Measurements from ENCODE around the gene PROS1. TPM values are rescaled to one million over a fixed set of nuclear protein-coding genes. Genes with fewer than 3 reads are reported as not detected.
"Not testable (repeated sequence)": the region's sequence is repeated elsewhere in the genome, so short reads cannot be mapped to it uniquely, and the experiment has no call there.

The PROS1 gene
- total RNA-seq, 6 experiments from 2014 or later, result 157 to 215 (median 183) TPM

DNA sequence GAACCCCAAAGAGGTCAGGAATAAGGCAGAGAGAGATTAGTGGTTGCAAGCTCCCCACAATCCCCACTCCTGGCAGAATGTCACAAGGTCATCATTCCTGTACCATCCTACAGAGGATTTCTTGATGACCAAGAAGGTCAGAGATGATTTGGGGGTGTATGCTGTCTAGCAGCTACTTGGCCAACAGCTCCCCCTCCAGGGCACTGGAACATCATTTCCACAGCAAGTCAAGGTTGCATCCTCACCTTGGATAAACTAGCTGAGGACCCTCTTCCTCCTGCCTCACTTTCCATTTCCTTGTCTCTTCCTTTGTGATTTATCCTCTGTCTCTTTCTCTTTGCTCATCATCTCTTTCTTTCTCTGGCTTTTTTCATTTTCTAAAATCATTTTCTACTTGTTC, 106.3 kb downstream of the PROS1 start:
- TF ChIP-seq POLR2A (IDR thresholded peaks at IDR 0.05), result no peak
- TF ChIP-seq, protein P1, sequence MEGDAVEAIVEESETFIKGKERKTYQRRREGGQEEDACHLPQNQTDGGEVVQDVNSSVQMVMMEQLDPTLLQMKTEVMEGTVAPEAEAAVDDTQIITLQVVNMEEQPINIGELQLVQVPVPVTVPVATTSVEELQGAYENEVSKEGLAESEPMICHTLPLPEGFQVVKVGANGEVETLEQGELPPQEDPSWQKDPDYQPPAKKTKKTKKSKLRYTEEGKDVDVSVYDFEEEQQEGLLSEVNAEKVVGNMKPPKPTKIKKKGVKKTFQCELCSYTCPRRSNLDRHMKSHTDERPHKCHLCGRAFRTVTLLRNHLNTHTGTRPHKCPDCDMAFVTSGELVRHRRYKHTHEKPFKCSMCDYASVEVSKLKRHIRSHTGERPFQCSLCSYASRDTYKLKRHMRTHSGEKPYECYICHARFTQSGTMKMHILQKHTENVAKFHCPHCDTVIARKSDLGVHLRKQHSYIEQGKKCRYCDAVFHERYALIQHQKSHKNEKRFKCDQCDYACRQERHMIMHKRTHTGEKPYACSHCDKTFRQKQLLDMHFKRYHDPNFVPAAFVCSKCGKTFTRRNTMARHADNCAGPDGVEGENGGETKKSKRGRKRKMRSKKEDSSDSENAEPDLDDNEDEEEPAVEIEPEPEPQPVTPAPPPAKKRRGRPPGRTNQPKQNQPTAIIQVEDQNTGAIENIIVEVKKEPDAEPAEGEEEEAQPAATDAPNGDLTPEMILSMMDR (IDR thresholded peaks at IDR 0.05), result no peak
- H3K4me1 ChIP-seq, result no peaks in the 10 kb centered on the region
- ATAC-seq (no peak), DNase-seq (no peak)
- H3K27me3 ChIP-seq, result no peaks in the 10 kb centered on the region
- no peak overlapping the region for H3K27ac ChIP-seq
- H3K9me3 ChIP-seq, result no peaks in the 10 kb centered on the region
- no peaks in the 10 kb centered on the region for H3K36me3 ChIP-seq
- H3K4me3 ChIP-seq, result no peak overlapping the region
- intact Hi-C loops (cut with DNase I), result no loop called here

DNA sequence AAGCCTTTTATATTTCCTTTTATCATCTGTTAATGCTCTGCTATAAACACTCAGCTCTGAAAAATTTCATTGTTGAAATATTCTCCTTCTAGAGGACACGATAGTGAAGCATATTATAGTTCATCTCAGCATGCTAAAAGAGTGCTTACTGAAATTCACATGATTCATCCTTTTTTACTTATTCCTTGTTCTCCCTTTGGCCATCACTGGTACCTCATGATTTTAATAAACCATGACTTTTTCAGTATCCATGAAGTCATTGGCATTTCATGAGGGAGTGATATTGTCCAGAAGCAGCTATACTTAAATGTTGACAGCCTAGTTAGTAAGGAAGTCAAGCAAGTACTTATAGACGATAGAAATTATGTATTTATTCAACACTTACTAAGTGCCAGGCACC, 112.7 kb downstream of the PROS1 start:
- DNase-seq (no peak), ATAC-seq (no peak)
- Histone ChIP-seq H3K4me1 (no peaks in the 10 kb centered on the region), H3K9me3 (no peaks in the 10 kb centered on the region), H3K27me3 (no peaks in the 10 kb centered on the region), H3K27ac (no peak overlapping the region), H3K4me3 (no peak overlapping the region), H3K36me3 (no peaks in the 10 kb centered on the region)
- intact Hi-C loops (cut with DNase I), result no loop called here
- no peak for TF ChIP-seq POLR2A (IDR thresholded peaks at IDR 0.05)
- TF ChIP-seq, protein P1 (IDR thresholded peaks at IDR 0.05), result no peak
- WGBS (ENCODE audit: insufficient coverage, low coverage, low lambda C conversion rate, missing lambda C conversion rate), result 45% methylated on average over 2 of the region's 2 CpGs

- WGBS (ENCODE audit: insufficient coverage, low coverage, low lambda C conversion rate, missing lambda C conversion rate), result 75% methylated on average over 3 of the region's 3 CpGs
- Histone ChIP-seq H3K9me3 (no peaks in the 10 kb centered on the region), H3K36me3 (no peaks in the 10 kb centered on the region), H3K4me3 (no peak overlapping the region), H3K27ac (no peak overlapping the region), H3K4me1 (no peaks in the 10 kb centered on the region), H3K27me3 (no peaks in the 10 kb centered on the region)
- DNase-seq (no peak), ATAC-seq (no peak)
- intact Hi-C loops (cut with DNase I), result no loop called here
- TF ChIP-seq, protein P1 (IDR thresholded peaks at IDR 0.05), result no peak
- TF ChIP-seq POLR2A (IDR thresholded peaks at IDR 0.05), result no peak
These were observed 118.3 kb downstream of the PROS1 start for GRCh38 chr3:93855401-93855800.

GRCh38 chr3:93852228-93852627, 121.5 kb downstream of the PROS1 start:
- whole genome bisulfite sequencing (ENCODE audit: insufficient coverage, low coverage, low lambda C conversion rate, missing lambda C conversion rate), result 31% methylated on average over 2 of the region's 7 CpGs
- ATAC-seq; H3K36me3 ChIP-seq; DNase-seq; H3K27me3 ChIP-seq; H3K4me1 ChIP-seq; H3K4me3 ChIP-seq; H3K27ac ChIP-seq; H3K9me3 ChIP-seq; intact Hi-C loops (cut with DNase I): not testable (repeated sequence)

DNA sequence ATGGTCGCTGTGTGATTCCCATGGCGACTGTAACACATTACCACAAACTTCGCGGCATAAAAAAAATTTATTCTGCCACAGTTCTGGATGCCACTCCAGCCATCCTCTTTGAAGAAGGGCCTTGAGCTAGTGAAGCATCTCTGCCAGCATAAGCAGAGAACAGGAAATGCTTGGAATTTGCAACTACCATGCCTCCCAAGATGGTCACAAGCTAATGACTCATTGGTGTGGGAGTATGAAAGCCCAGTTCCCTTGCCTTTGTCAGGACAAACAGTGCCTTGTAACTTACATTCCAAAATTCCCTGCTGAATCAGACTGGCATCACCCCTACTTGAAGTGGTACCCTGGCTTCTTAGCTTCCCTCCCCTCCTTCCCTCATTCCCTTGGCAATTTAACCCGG, 129.7 kb downstream of the PROS1 start:
- H3K27ac ChIP-seq, result no peak overlapping the region
- H3K9me3 ChIP-seq, result no peaks in the 10 kb centered on the region
- TF ChIP-seq, protein P1 (IDR thresholded peaks at IDR 0.05), result no peak
- no peak for TF ChIP-seq POLR2A (IDR thresholded peaks at IDR 0.05)
- DNase-seq (no peak), ATAC-seq (no peak)
- 71% methylated on average over 5 of the region's 5 CpGs for WGBS (ENCODE audit: insufficient coverage, low coverage, low lambda C conversion rate, missing lambda C conversion rate)
- no peaks in the 10 kb centered on the region for H3K4me1 ChIP-seq
- H3K4me3 ChIP-seq, result no peak overlapping the region
- H3K36me3 ChIP-seq, result no peaks in the 10 kb centered on the region
- intact Hi-C loops (cut with DNase I), result no loop called here
- no peaks in the 10 kb centered on the region for H3K27me3 ChIP-seq

GRCh38 chr3:93839193-93839592, 134.5 kb downstream of the PROS1 start:
- WGBS (ENCODE audit: insufficient coverage, low coverage, low lambda C conversion rate, missing lambda C conversion rate), result 39% methylated on average over 1 of the region's 1 CpG
- DNase-seq; H3K4me3 ChIP-seq; H3K27ac ChIP-seq; H3K27me3 ChIP-seq; H3K9me3 ChIP-seq; intact Hi-C loops (cut with DNase I); H3K36me3 ChIP-seq; ATAC-seq; H3K4me1 ChIP-seq: not testable (repeated sequence)

Measured in right lobe of liver (tissue), 6 donors.